MCF 10A (cell line): Measurements from ENCODE around the gene NFATC1. TPM values are rescaled to one million over a fixed set of nuclear protein-coding genes. Genes with fewer than 3 reads are reported as not detected.

Experiments
- BruUV-seq: library from RNA; stranded (reverse); fragments of 400-500 nt; replicated peaks from 2 replicates; lab custom pipeline; 2021; lab: Mats Ljungman, UMichigan
- CTCF ChIA-PET: fragments of 300-600 bp; sonication (Branson Sonifier 250); formaldehyde crosslinking; extraction: SDS; loops from one replicate; lab custom pipeline; 2021; ENCODE audit warnings: antibody characterized with exemption, inconsistent platforms; lab: Yijun Ruan, JAX
- POLR2A ChIA-PET: fragments of 300-600, 350-650 bp; sonication (Branson Sonifier 250); formaldehyde crosslinking; extraction: SDS; loops from one replicate; lab custom pipeline; 2020; ENCODE audit warnings: antibody characterized with exemption, inconsistent platforms; lab: Yijun Ruan, JAX
- DNase-seq: peaks from one replicate; pipeline ENCODE4 v3.0.0-alpha.2; 2018; ENCODE audit not compliant: unreplicated experiment
- H3K27ac Mint-ChIP-seq: one replicate; pipeline ENCODE4 v1.8.0; 2022; ENCODE audit warnings: mild to moderate bottlenecking, low read depth, mixed read lengths; ENCODE audit not compliant: unreplicated experiment
- H3K27me3 Mint-ChIP-seq: one replicate; pipeline ENCODE4 v1.8.0; 2022; ENCODE audit warnings: mixed read lengths; ENCODE audit not compliant: insufficient read depth, unreplicated experiment
- H3K36me3 Mint-ChIP-seq: one replicate; pipeline ENCODE4 v1.8.0; 2022; ENCODE audit warnings: mild to moderate bottlenecking, moderate library complexity, mixed read lengths; ENCODE audit not compliant: insufficient read depth, unreplicated experiment
- H3K4me1 Mint-ChIP-seq: one replicate; pipeline ENCODE4 v1.8.0; 2022; ENCODE audit warnings: mixed read lengths; ENCODE audit not compliant: insufficient read depth, unreplicated experiment
- H3K4me3 Mint-ChIP-seq: one replicate; pipeline ENCODE4 v1.8.0; 2022; ENCODE audit warnings: mild to moderate bottlenecking, moderate library complexity, mixed read lengths; ENCODE audit not compliant: unreplicated experiment
- H3K9me3 Mint-ChIP-seq: one replicate; pipeline ENCODE4 v1.8.0; 2022; ENCODE audit warnings: mixed read lengths; ENCODE audit not compliant: unreplicated experiment
- intact Hi-C: fragments of 100-400 bp; cut with micrococcal nuclease; formaldehyde crosslinking; loops from 2 replicates; pipeline ENCODE4 v1.14.1; 2022
- total RNA-seq: library from RNA; stranded (reverse); gene quantifications from 2 replicates; pipeline ENCODE4 v1.2.3, GENCODE V29; 2022
- TF ChIP-seq, protein P1 (sequence below): fragments of 200-600 bp; IDR thresholded peaks from one replicate; pipeline ENCODE4 v1.8.0; 2022; ENCODE audit warnings: antibody characterized with exemption, mild to moderate bottlenecking; ENCODE audit not compliant: unreplicated experiment

NFATC1 gene
- total RNA-seq, 1 experiment from 2014 or later, result 2.0 TPM

DNA sequence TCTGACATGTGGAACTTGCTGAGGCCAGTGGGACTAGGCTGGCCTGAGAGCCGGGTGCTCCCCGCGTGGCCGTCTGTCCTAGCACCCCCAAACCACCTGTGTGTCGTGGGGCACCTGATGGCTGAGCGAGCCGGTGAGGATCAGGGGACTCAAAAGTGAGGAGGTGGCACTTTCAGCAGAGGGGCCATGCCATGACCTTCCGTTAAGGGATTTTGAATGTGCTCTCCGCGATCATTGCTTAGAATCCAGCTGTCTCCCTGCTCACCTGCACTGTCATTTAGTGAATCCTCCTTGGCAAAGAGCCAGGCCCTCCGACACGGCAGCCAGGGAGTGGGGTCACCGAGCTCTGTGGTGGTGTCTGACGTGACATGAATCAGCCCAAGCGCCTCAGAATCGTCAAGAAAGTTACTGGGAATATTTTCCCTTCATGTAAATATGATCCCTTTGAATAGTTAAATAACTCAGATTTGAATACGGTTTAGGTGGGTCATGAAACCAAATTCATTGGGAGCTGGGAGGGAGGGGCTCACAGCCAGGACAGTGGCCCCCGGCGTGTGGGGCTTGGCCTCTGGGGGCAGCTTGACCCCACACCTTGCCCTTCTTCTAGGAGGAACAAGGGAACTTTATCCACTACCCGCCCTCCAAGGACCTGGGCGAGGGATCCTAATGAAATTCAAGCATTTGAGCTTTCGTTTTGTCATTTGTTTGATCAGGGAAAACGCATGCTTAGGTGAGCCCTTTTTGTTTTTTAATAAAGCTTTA is 9.5 kb downstream of the NFATC1 start:
- ChIA-PET POLR2A (no interaction called here), CTCF (interaction anchor here (0.5 kb wide), 1 partner anchor 124 kb away, joined by 3 read pairs; no protein-coding TSS in a partner anchor)
- Mint-ChIP-seq H3K4me1 (no peaks in the 10 kb centered on the region), H3K27ac (no peak overlapping the region), H3K36me3 (no peaks in the 10 kb centered on the region), H3K9me3 (no peaks in the 10 kb centered on the region), H3K4me3 (no peak overlapping the region), H3K27me3 (no peaks in the 10 kb centered on the region)
- no TSS peak for BruUV-seq
- DNase-seq, result no peak
- intact Hi-C loops, result no loop called here
- TF ChIP-seq, protein P1, sequence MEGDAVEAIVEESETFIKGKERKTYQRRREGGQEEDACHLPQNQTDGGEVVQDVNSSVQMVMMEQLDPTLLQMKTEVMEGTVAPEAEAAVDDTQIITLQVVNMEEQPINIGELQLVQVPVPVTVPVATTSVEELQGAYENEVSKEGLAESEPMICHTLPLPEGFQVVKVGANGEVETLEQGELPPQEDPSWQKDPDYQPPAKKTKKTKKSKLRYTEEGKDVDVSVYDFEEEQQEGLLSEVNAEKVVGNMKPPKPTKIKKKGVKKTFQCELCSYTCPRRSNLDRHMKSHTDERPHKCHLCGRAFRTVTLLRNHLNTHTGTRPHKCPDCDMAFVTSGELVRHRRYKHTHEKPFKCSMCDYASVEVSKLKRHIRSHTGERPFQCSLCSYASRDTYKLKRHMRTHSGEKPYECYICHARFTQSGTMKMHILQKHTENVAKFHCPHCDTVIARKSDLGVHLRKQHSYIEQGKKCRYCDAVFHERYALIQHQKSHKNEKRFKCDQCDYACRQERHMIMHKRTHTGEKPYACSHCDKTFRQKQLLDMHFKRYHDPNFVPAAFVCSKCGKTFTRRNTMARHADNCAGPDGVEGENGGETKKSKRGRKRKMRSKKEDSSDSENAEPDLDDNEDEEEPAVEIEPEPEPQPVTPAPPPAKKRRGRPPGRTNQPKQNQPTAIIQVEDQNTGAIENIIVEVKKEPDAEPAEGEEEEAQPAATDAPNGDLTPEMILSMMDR, result no peak

DNA sequence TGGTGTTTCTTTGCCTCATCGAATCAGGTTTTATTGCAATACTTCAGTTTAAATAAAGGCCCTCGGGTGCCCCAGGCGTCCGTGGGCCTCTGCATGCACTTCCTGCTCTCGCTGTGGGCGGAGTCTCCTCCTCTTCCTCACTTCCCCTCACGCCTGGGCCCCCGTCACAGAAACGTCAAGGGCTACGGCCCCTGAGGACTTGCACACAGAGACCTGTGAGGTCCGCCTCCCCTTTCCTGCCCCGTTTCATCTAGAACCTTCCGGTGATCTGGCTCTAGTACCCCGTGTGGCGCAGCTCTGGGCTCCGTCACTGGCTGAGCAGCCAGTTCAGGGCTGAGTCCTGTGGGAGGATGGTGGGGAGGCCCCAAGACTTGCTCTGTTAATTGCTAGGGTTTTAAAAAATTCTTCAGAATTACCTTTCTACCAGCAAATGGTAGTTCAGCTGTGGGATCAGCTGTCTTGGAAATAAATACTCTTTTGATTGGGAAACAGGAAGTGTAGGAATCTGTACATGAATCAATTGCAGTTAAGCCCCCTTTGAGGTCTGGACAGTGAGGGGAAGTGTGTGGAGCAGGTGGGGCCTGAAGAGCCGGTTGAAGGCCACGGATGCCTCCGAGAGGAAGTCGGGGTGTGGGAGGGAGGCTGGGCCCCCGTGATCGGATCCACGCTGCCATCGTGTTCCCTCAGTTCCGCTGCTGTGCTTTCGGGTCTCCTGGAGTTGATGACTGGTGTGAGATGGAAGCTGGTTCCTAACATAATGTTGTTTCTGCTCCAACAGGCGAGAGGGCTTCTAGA is 10.2 kb downstream of the NFATC1 start:
- intact Hi-C loops, result no loop called here
- DNase-seq, result no peak
- no peak overlapping the region for H3K27ac Mint-ChIP-seq
- no TSS peak for BruUV-seq
- ChIA-PET CTCF (interaction anchor here (0.5 kb wide), 1 partner anchor 123 kb away, joined by 3 read pairs; no protein-coding TSS in a partner anchor), POLR2A (no interaction called here)
- no peaks in the 10 kb centered on the region for H3K36me3 Mint-ChIP-seq
- TF ChIP-seq, protein P1, result no peak
- H3K27me3 Mint-ChIP-seq, result no peaks in the 10 kb centered on the region
- no peak overlapping the region for H3K4me3 Mint-ChIP-seq
- no peaks in the 10 kb centered on the region for H3K9me3 Mint-ChIP-seq
- no peaks in the 10 kb centered on the region for H3K4me1 Mint-ChIP-seq

DNA sequence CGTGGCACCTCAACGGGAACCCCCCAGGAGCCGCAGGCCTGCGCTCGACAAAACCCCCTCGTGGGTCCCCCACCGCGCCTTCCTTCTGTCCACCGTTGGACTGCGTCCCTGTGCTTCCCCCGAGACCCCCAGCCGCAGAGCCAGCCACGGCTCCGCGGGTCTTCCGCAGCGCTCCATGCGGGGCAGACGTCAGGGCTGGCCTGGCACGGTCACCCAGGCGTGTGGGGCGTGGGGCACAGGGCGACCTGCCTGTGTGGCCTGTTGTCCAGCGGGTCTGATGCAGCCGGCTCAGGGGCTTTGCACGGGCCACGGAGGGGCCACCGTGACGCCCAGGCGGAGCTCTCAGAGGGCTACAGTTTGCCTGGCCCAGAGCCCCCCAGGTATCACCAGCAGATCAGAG is 11.0 kb downstream of the NFATC1 start:
- Mint-ChIP-seq H3K9me3 (no peaks in the 10 kb centered on the region), H3K4me3 (no peak overlapping the region), H3K36me3 (no peaks in the 10 kb centered on the region), H3K27me3 (no peaks in the 10 kb centered on the region), H3K27ac (no peak overlapping the region), H3K4me1 (no peaks in the 10 kb centered on the region)
- no peak for DNase-seq
- POLR2A ChIA-PET, result no interaction called here
- TF ChIP-seq, protein P1, result no peak
- no TSS peak for BruUV-seq
- CTCF ChIA-PET, result no interaction called here
- intact Hi-C loops, result no loop called here

DNA sequence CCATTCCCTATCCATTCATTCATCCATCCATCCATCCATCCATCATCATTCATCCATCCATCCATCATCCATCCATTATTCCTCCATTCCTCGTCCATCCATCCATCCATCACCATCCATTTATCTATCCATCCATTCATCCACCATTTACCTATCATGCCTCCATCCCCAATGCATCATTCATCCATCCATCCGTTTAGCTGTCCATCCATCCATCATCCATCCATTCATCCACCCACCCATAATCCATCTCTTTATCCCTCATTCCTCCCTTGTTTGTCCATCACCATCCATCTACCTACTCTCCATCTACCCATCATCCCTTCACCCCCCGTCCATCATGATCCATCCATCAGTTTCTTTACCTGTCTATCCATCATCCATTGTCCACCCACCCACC is 13.6 kb downstream of the NFATC1 start:
- BruUV-seq, result no TSS peak
- CTCF ChIA-PET, result no interaction called here
- Mint-ChIP-seq H3K36me3 (peaks cover 6% of the 10 kb centered on the region), H3K27ac (no peak overlapping the region), H3K4me1 (no peaks in the 10 kb centered on the region), H3K4me3 (no peak overlapping the region), H3K9me3 (no peaks in the 10 kb centered on the region), H3K27me3 (no peaks in the 10 kb centered on the region)
- TF ChIP-seq, protein P1, result no peak
- DNase-seq, result no peak
- intact Hi-C loops, result no loop called here
- POLR2A ChIA-PET, result no interaction called here
